AG04450 (cell line): ENCODE measurements around the gene C6orf132. TPM values are rescaled to one million over a fixed set of nuclear protein-coding genes. Genes with fewer than 3 reads are reported as not detected.

Source experiments
- CTCF ChIA-PET: fragments of 300-600, 350-600 bp; formaldehyde crosslinking; extraction: SDS; loops from one replicate; lab custom pipeline; 2022; ENCODE audit warnings: antibody characterized with exemption, inconsistent platforms; lab: Charles Lee
- POLR2A ChIA-PET: fragments of 350-600 bp; formaldehyde crosslinking; extraction: SDS; loops from one replicate; lab custom pipeline; 2021; ENCODE audit warnings: antibody characterized with exemption, inconsistent platforms; lab: Yijun Ruan, JAX
- DNase-seq: peaks from one replicate; pipeline ENCODE4 v3.0.0-alpha.2; 2011; ENCODE audit warnings: low read depth, low spot score
- H3K27ac ChIP-seq: one replicate; pipeline ENCODE4 v1.5.1; 2012; ENCODE audit warnings: low read depth, low read length, control low read depth
- H3K27me3 ChIP-seq: one replicate; pipeline ENCODE4 v1.6.0; 2012; ENCODE audit warnings: low read length; ENCODE audit not compliant: control insufficient read depth, insufficient read depth
- H3K4me3 ChIP-seq: 2 replicates; pipeline ENCODE4 v1.5.1; 2011; ENCODE audit warnings: mild to moderate bottlenecking, low read depth, low read length, control low read depth
- H3K9me3 ChIP-seq: 2 replicates; pipeline ENCODE4 v1.5.1; 2012; ENCODE audit warnings: low read length; ENCODE audit not compliant: control insufficient read depth, insufficient read depth
- polyA plus RNA-seq: library from polyadenylated mRNA; depleted of rRNA; stranded (reverse); fragments of >200 nt; gene quantifications from 2 replicates; pipeline ENCODE4 v1.2.3, GENCODE V29; 2011
- TF ChIP-seq, protein P1 (sequence below): IDR thresholded peaks from 2 replicates; pipeline ENCODE4 v1.5.1; 2011; ENCODE audit warnings: low read depth, low read length, control low read depth, inconsistent platforms

Gene C6orf132
- polyA plus RNA-seq, 1 experiment = 0.68 TPM

DNA sequence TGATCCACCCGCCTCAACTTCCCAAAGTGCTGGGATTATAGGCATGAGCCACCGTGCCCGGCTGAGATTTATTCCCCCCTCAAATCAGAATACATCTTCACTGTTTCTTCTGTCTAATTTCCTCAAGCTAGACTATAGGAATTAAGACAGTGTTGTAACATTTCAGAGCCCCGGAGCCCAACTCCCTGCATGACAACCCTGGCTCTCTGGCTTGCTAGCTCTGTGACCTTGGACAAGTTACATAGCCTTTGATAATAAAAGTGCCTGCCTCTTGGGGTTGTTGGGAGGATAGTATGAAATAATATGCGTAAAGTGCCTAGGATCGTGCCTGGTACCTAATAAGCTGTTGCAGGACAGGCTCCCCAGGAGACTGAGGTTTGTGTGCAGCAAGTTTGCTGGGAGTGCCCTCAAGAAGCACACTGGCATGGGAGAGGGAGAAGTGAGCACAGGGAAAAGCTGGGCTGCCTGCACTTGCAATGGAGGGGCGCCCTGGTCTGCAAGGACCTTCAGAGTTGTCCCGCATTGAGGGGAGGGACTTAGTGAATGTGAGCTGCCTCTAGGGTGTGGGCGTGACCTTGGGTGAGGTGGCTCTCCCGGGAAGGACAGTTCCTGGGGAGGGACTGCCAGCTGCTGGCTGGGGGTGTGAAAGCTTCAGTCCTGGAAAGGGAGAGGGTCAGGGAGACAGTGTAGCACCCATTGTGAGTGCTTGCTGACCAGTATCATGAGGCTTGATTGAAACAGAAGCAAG, 48.7 kb downstream of the C6orf132 start:
- ChIA-PET POLR2A (no interaction called here), CTCF (interaction anchor here (0.6 to 2.1 kb wide), 4 partner anchors 11 to 467 kb away, joined by 3 to 10 read pairs (median 4); no protein-coding TSS in a partner anchor)
- no peaks in the 10 kb centered on the region for H3K9me3 ChIP-seq
- no peak overlapping the region for H3K4me3 ChIP-seq
- TF ChIP-seq, protein P1, sequence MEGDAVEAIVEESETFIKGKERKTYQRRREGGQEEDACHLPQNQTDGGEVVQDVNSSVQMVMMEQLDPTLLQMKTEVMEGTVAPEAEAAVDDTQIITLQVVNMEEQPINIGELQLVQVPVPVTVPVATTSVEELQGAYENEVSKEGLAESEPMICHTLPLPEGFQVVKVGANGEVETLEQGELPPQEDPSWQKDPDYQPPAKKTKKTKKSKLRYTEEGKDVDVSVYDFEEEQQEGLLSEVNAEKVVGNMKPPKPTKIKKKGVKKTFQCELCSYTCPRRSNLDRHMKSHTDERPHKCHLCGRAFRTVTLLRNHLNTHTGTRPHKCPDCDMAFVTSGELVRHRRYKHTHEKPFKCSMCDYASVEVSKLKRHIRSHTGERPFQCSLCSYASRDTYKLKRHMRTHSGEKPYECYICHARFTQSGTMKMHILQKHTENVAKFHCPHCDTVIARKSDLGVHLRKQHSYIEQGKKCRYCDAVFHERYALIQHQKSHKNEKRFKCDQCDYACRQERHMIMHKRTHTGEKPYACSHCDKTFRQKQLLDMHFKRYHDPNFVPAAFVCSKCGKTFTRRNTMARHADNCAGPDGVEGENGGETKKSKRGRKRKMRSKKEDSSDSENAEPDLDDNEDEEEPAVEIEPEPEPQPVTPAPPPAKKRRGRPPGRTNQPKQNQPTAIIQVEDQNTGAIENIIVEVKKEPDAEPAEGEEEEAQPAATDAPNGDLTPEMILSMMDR = no peak
- DNase-seq = no peak
- no peaks in the 10 kb centered on the region for H3K27me3 ChIP-seq
- H3K27ac ChIP-seq = no peak overlapping the region

DNA sequence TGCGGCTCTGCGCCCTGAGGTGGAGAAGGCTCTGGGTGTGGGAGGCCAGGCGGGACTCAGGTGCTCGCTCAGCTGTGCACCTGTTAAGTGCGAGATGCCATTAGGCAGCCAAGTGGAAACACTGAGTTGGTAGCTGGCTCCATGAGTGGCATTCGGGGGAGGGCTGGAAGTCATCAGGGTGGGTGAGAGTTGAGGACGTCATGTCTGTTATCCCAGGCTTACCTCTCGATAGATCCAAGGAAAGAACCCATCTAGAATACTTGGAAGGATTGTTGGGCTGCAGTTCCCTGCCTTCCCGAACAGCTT, 50.7 kb downstream of the C6orf132 start:
- TF ChIP-seq, protein P1 = no peak
- DNase-seq = no peak
- H3K27ac ChIP-seq = no peak overlapping the region
- POLR2A ChIA-PET = interaction anchor here (0.5 kb wide), 1 partner anchor 15 kb away, joined by 3 read pairs; no protein-coding TSS in a partner anchor
- no peaks in the 10 kb centered on the region for H3K27me3 ChIP-seq
- H3K9me3 ChIP-seq = no peaks in the 10 kb centered on the region
- CTCF ChIA-PET = interaction anchor here (0.9 to 1.1 kb wide), 2 partner anchors 13 to 123 kb away, joined by 3 to 5 read pairs; no protein-coding TSS in a partner anchor
- no peak overlapping the region for H3K4me3 ChIP-seq

DNA sequence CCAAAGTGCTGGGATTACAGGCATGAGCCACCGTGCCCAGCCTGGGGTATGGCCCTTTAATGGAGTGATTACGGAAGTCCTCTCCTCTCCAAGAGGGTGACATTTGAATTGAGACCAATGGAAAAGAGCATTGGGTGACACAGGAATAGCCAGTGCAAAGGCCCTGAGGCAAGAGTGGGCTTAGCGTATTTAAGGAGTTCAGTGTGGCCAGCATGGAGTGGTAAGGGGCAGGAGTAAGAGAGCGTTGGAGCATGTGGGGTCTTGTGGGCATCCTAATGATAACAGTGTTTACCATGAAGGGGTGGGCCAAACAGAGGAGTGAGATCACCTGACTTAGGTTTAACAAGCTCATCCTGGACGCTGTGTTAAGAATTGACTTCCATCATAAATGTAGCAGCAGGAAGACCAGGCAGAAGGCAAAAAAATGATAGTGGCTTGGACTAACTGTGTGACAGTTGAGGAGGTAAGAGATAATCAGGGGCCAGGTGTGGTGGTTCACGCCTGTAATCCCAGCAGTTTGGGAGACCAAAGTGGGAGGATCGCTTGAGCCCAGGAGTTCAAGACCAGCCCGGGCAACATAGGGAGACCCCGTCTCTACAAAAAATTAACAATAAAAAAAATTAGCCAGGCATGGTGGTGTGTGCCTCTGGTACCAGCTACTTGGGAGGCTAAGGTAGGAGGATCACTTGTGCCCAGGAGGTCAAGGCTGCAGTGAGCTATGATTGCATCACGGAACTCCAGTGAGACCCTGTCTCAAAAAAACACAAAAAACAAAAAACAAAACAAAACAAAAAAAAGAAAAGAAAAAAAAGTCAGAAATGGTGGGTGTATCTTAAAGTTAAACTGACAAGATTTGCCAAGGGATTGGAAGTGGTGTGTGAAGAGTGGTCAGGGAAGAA, 51.4 kb downstream of the C6orf132 start:
- Histone ChIP-seq H3K4me3 (no peak overlapping the region), H3K9me3 (no peaks in the 10 kb centered on the region), H3K27ac (no peak overlapping the region), H3K27me3 (no peaks in the 10 kb centered on the region)
- ChIA-PET POLR2A (interaction anchor here (0.6 kb wide), 1 partner anchor 80 kb away, joined by 4 read pairs; no protein-coding TSS in a partner anchor), CTCF (interaction anchor here (0.7 to 1.9 kb wide), 3 partner anchors 13 to 29 kb away, joined by 3 to 6 read pairs (median 3); no protein-coding TSS in a partner anchor)
- TF ChIP-seq, protein P1 = no peak
- DNase-seq = no peak

DNA sequence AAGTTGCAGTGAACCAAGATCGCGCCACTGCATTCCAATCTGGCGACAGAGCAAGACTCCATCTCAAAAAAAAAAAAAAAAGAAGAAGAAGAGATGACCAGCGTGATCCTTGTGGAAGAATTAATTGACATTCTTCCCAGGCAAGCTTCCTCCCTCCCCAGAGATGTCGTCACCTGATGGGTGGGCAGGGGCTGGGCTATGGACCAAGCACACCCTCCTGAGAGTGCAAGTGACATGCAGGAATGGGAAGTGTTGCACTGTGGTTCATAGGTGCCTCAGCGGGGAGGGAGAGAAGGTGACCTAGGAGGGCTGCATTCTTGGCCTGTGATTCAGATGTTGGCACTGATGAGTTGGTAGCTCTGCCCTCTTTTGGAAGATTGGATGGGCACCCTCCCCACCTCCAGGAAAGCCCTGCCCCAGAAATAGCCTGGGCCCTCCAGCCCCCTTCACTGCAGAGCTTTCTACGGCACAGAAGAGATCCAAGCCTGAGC, 54.3 kb downstream of the C6orf132 start:
- Histone ChIP-seq H3K27me3 (no peaks in the 10 kb centered on the region), H3K9me3 (no peaks in the 10 kb centered on the region), H3K27ac (no peak overlapping the region), H3K4me3 (no peak overlapping the region)
- ChIA-PET CTCF (interaction anchor here (1.9 kb wide), 1 partner anchor 127 kb away, joined by 7 read pairs; no protein-coding TSS in a partner anchor), POLR2A (no interaction called here)
- TF ChIP-seq, protein P1 = no peak
- no peak for DNase-seq
